ENCODE measurements around the gene AOPEP. TPM values are rescaled to one million over a fixed set of nuclear protein-coding genes. Genes with fewer than 3 reads are reported as not detected.

The AOPEP gene
- polyA plus RNA-seq, 1 donor from 2014 or later, result 10.0 TPM

DNA sequence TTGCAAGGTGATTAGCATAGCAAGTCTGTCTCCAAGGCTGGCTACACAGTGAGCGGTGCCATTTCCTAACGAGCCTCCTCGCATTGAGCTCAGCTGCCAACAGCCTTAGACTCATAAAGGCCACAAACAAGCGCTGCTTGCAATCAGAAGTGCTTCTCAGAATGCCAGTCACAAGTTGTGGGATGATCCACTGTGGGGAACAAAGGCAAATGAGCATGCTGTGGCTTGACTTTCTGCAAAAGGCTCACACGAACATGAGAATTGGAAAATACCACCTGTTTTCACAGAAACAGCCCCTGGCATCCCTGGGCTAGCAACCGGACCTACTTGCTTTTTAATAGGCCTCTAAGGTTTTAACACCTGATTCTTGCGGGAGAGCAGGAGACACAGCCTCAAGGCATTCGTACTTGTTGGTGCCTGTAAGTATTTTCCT is 375.5 kb downstream of the AOPEP start:
- Histone ChIP-seq H3K79me2 (replicated peaks; ENCODE audit: insufficient read depth, low read length) (no peaks in the 10 kb centered on the region), H3K9me3 (ENCODE audit: low read length) (no peaks in the 10 kb centered on the region), H3K36me3 (ENCODE audit: insufficient read depth, low read length) (peaks cover 11% of the 10 kb centered on the region), H2AFZ (ENCODE audit: low read depth, low read length) (no peak overlapping the region), H4K20me1 (ENCODE audit: insufficient read depth) (no peaks in the 10 kb centered on the region), H3K27ac (ENCODE audit: low read length) (no peak overlapping the region), H3K9me2 (ENCODE audit: insufficient read depth, low read length) (no peaks in the 10 kb centered on the region), H3K9ac (ENCODE audit: low read length) (no peak overlapping the region), H3F3A (ENCODE audit: insufficient read depth, low read length, poor library complexity, severe bottlenecking) (no peaks in the 10 kb centered on the region), H3K27me3 (ENCODE audit: insufficient read depth, low read depth, low read length) (no peaks in the 10 kb centered on the region), H3K4me3 (ENCODE audit: low read length) (no peak overlapping the region), H3K4me2 (ENCODE audit: low read length) (no peak overlapping the region)
- no peak for TF ChIP-seq CTCF (IDR thresholded peaks at IDR 0.05; ENCODE audit: poor library complexity, severe bottlenecking)
- no peak for TF ChIP-seq SMC3 (conservative IDR thresholded peaks at IDR 0.05; ENCODE audit: poor library complexity)
- TF ChIP-seq EP300 (conservative IDR thresholded peaks at IDR 0.05; ENCODE audit: poor library complexity, severe bottlenecking), result no peak
- no peak for TF ChIP-seq EZH2 (IDR thresholded peaks at IDR 0.05; ENCODE audit: borderline replicate concordance, insufficient read depth, low read length, poor library complexity, severe bottlenecking)
- TF ChIP-seq TAF1 (IDR thresholded peaks at IDR 0.05; ENCODE audit: low read depth), result no peak
- TF ChIP-seq RAD21 (conservative IDR thresholded peaks at IDR 0.05), result no peak

- Histone ChIP-seq H3F3A (ENCODE audit: insufficient read depth, low read length, poor library complexity, severe bottlenecking) (no peaks in the 10 kb centered on the region), H3K4me2 (ENCODE audit: low read length) (no peak overlapping the region), H2AFZ (ENCODE audit: low read depth, low read length) (no peak overlapping the region), H3K4me3 (ENCODE audit: low read length) (no peak overlapping the region), H3K9me2 (ENCODE audit: insufficient read depth, low read length) (no peaks in the 10 kb centered on the region), H3K27ac (ENCODE audit: low read length) (no peak overlapping the region), H3K27me3 (ENCODE audit: insufficient read depth, low read depth, low read length) (no peaks in the 10 kb centered on the region), H3K79me2 (replicated peaks; ENCODE audit: insufficient read depth, low read length) (no peaks in the 10 kb centered on the region), H3K9me3 (ENCODE audit: low read length) (no peaks in the 10 kb centered on the region), H3K36me3 (ENCODE audit: insufficient read depth, low read length) (peaks cover 11% of the 10 kb centered on the region), H3K9ac (ENCODE audit: low read length) (no peak overlapping the region), H4K20me1 (ENCODE audit: insufficient read depth) (no peaks in the 10 kb centered on the region)
- TF ChIP-seq EP300 (conservative IDR thresholded peaks at IDR 0.05; ENCODE audit: poor library complexity, severe bottlenecking) (no peak), RAD21 (conservative IDR thresholded peaks at IDR 0.05) (no peak), TAF1 (IDR thresholded peaks at IDR 0.05; ENCODE audit: low read depth) (no peak), MXI1 (conservative IDR thresholded peaks at IDR 0.05; ENCODE audit: poor library complexity, severe bottlenecking) (no peak), CTCF (IDR thresholded peaks at IDR 0.05; ENCODE audit: poor library complexity, severe bottlenecking) (no peak), REST (IDR thresholded peaks at IDR 0.05; ENCODE audit: borderline replicate concordance) (no peak), SMC3 (conservative IDR thresholded peaks at IDR 0.05; ENCODE audit: poor library complexity) (no peak), EZH2 (IDR thresholded peaks at IDR 0.05; ENCODE audit: borderline replicate concordance, insufficient read depth, low read length, poor library complexity, severe bottlenecking) (no peak), POLR2AphosphoS5 (IDR thresholded peaks at IDR 0.05) (no peak)
These were observed 376.1 kb downstream of the AOPEP start for GRCh38 chr9:95102572-95102971.
